K562 (cell line): Measurements from ENCODE around the gene AGAP6. TPM values are rescaled to one million over a fixed set of nuclear protein-coding genes. Genes with fewer than 3 reads are reported as not detected.
"Not testable (repeated sequence)": the region's sequence is repeated elsewhere in the genome, so short reads cannot be mapped to it uniquely, and the experiment has no call there.

Experiments
- ATAC-seq: fragments of 200-7000 bp; cut with Tn5 transposase; 3 replicates; pipeline ENCODE4 v1.9.1; 2020; ENCODE audit warnings: moderate library complexity
- Bru-seq: library from RNA; stranded (reverse); fragments of 400-500 nt; gene quantifications from one replicate; lab custom pipeline; 2021; lab: Mats Ljungman, UMichigan
- BruChase-seq, 2 experiments: library from RNA; stranded (reverse); fragments of 400-500 nt; gene quantifications; one replicate each; lab custom pipeline; 2021; lab: Mats Ljungman, UMichigan
- BruUV-seq: library from RNA; stranded (reverse); fragments of 400-500 nt; replicated peaks from 2 replicates; lab custom pipeline; 2021; lab: Mats Ljungman, UMichigan
- CTCF ChIA-PET: fragments of 300-600 bp; formaldehyde crosslinking; extraction: SDS; loops from one replicate; lab custom pipeline; 2021; ENCODE audit warnings: low intra/inter-chr PET ratio; lab: Yijun Ruan, JAX
- POLR2A ChIA-PET: fragments of 300-600, 350-650 bp; sonication (Branson Sonifier 250); formaldehyde crosslinking; extraction: SDS; loops from one replicate; lab custom pipeline; 2021; ENCODE audit warnings: antibody characterized with exemption, inconsistent platforms; lab: Yijun Ruan, JAX
- DNase-seq, 4 experiments: peaks; one replicate each; pipeline versions ENCODE4 v3.0.0 to v3.0.0-alpha.2; 2011 to 2018; ENCODE audit warnings: low spot score in 3 of 4, mixed read lengths in 3 of 4; ENCODE audit errors: extremely low read depth in 1 of 4
- FAIRE-seq: peaks from 2 replicates; lab custom pipeline; 2011; peaks lifted over from hg19 to GRCh38; lab: Jason Lieb, UNC
- H2AFZ ChIP-seq: 2 replicates; pipeline ENCODE4 v1.6.0; 2011; ENCODE audit warnings: low read depth, low read length, control low read depth, inconsistent platforms
- H3K27ac ChIP-seq: fragments of 200-600 bp; 3 replicates; pipeline ENCODE4 v1.8.0; 2011; ENCODE audit warnings: low read depth, mild to moderate bottlenecking, control low read depth, inconsistent platforms, low read length, moderate library complexity, mixed read lengths; ENCODE audit errors: extremely low read depth
- H3K27me3 ChIP-seq, 2 experiments: fragments of 300-600 bp in 1 of 2; 2 replicates in 1 of 2; 3 replicates in 1 of 2; pipeline versions ENCODE4 v1.6.0 to v1.8.0; 2011; ENCODE audit warnings: inconsistent platforms in 2 of 2, low read length in 2 of 2, mild to moderate bottlenecking in 1 of 2, mixed read lengths in 1 of 2, moderate library complexity in 1 of 2; ENCODE audit not compliant: control insufficient read depth in 2 of 2, insufficient read depth in 2 of 2
- H3K36me3 ChIP-seq: fragments of 300-600 bp; 3 replicates; pipeline ENCODE4 v1.8.0; 2011; ENCODE audit warnings: mild to moderate bottlenecking, low read length, inconsistent platforms; ENCODE audit not compliant: control insufficient read depth, insufficient read depth
- H3K4me1 ChIP-seq, 2 experiments: fragments of 200-600 bp in 1 of 2; replicated peaks in 1 of 2; 2 replicates in 1 of 2; 3 replicates in 1 of 2; pipeline versions ENCODE4 v1.5.1 to v1.8.0; 2011; ENCODE audit warnings: inconsistent platforms in 2 of 2, low read length in 2 of 2, mild to moderate bottlenecking in 1 of 2, mixed read lengths in 1 of 2, moderate library complexity in 1 of 2; ENCODE audit not compliant: control insufficient read depth in 2 of 2, insufficient read depth in 2 of 2
- H3K4me2 ChIP-seq: 2 replicates; pipeline ENCODE4 v1.6.1; 2011; ENCODE audit warnings: low read length, control low read depth, inconsistent platforms, mixed read lengths; ENCODE audit not compliant: insufficient read depth
- H3K4me3 ChIP-seq: fragments of 200-600 bp; sonication (generic), shearing (Covaris generic); 2 replicates; pipeline ENCODE4 v1.5.1; 2016; ENCODE audit warnings: control low read depth, inconsistent platforms
- H3K79me2 ChIP-seq: fragments of 200-600 bp; 3 replicates; pipeline ENCODE4 v1.8.0; 2011; ENCODE audit warnings: low read length, inconsistent platforms; ENCODE audit not compliant: control insufficient read depth, insufficient read depth
- H3K9ac ChIP-seq, 2 experiments: 2 replicates each; pipeline versions ENCODE4 v1.6.0 to v1.6.1; 2011; ENCODE audit warnings: low read depth in 2 of 2, low read length in 2 of 2, control low read depth in 1 of 2, inconsistent platforms in 1 of 2, mild to moderate bottlenecking in 1 of 2, mixed read lengths in 1 of 2; ENCODE audit not compliant: insufficient read depth in 1 of 2
- H3K9me1 ChIP-seq: one replicate; pipeline ENCODE4 v1.6.0; 2011; ENCODE audit warnings: inconsistent platforms, mild to moderate bottlenecking, low read length, moderate library complexity; ENCODE audit not compliant: control insufficient read depth, insufficient read depth
- H3K9me3 ChIP-seq: replicated peaks from 2 replicates; pipeline ENCODE4 v1.5.1; 2011; ENCODE audit warnings: low read depth, low read length, inconsistent platforms; ENCODE audit not compliant: control insufficient read depth, insufficient read depth
- H4K20me1 ChIP-seq: replicated peaks from 2 replicates; pipeline ENCODE4 v1.6.1; 2011; ENCODE audit warnings: low read length, inconsistent platforms, mixed read lengths; ENCODE audit not compliant: control insufficient read depth, insufficient read depth
- WGBS: fragments of 100-300 bp; shearing (Covaris generic); methylation state at CpG from one replicate; pipeline ENCODE4 v1.1.6; 2016; ENCODE audit warnings: low coverage, mixed read lengths; ENCODE audit not compliant: insufficient coverage; ENCODE audit errors: missing lambda C conversion rate; 5-methylcytosine and 5-hydroxymethylcytosine counted together
- in situ Hi-C: fragments of 300-500 bp; cut with MboI; formaldehyde crosslinking; loops from 4 replicates; pipeline ENCODE4 v1.15.0; 2018; ENCODE audit warnings: inconsistent platforms, mixed read lengths
- intact Hi-C: fragments of 100-400 bp; cut with micrococcal nuclease; formaldehyde crosslinking; loops from 2 replicates; pipeline ENCODE4 v1.14.2; 2022
- long read RNA-seq, 3 experiments: library from polyadenylated mRNA in 2 of 3; library from RNA in 1 of 3; unstranded in 2 of 3; stranded (forward) in 1 of 3; transcript quantifications; one replicate each; pipeline ENCODE4 v2.0.0, GENCODE V29; 2019 to 2022
- polyA minus RNA-seq, 3 experiments: library from RNA; depleted of rRNA, polyadenylated mRNA; stranded (reverse); fragments of >200 nt; gene quantifications; 2 replicates each; pipeline ENCODE4 v1.2.3, GENCODE V29; 2011
- polyA plus RNA-seq, 8 experiments: library from polyadenylated mRNA; depleted of rRNA in 4 of 8; stranded (reverse) in 5 of 8; unstranded in 3 of 8; fragments of >200 nt; fragmentation: Nextera tagmentation in 2 of 8; fragmentation: Illumina TruSeq in 1 of 8; extraction: Ambion mirVana in 2 of 8; extraction: Trizol in 1 of 8; gene quantifications; 2 replicates each; pipeline versions ENCODE4 v1.2.1 to v1.2.3, GENCODE V29; 2011 to 2014; ENCODE audit warnings: inconsistent platforms in 1 of 8, missing spikeins in 1 of 8
- total RNA-seq, 7 experiments: library from RNA; depleted of rRNA in 6 of 7; stranded (reverse); fragments of >200 nt in 6 of 7; fragmentation: Illumina TruSeq in 2 of 7; extraction: Trizol in 2 of 7; gene quantifications; 2 replicates each; pipeline versions ENCODE4 v1.2.1 to v1.2.3, GENCODE V29; 2011 to 2021; ENCODE audit warnings: low replicate concordance in 1 of 7

The AGAP6 gene
- total RNA-seq (2011; cell fraction: chromatin; rRNA removed; ENCODE audit: low replicate concordance), result 67.2 and 94.4 TPM in 2 replicates
- 42.4 and 48.8 TPM in 2 replicates for total RNA-seq (2011; cell fraction: nucleolus; rRNA removed)
- total RNA-seq (2011; cell fraction: nucleoplasm; rRNA removed), result 49.4 and 53.1 TPM in 2 replicates
- 17.8 and 19.3 TPM in 2 replicates for total RNA-seq (2014; rRNA removed)
- total RNA-seq (2014; rRNA removed; fragmentation: Illumina TruSeq; extraction: Trizol), result 15.2 and 16.9 TPM in 2 replicates
- total RNA-seq (2015; rRNA removed; fragmentation: Illumina TruSeq; extraction: Trizol), result 18.3 and 18.4 TPM in 2 replicates
- 22.3 and 23.3 TPM in 2 replicates for total RNA-seq (2021)
- polyA plus RNA-seq (2011; rRNA removed), result 46.8 and 53.3 TPM in 2 replicates
- 20.5 and 23.4 TPM in 2 replicates for polyA plus RNA-seq (2011; cell fraction: cytosol; rRNA removed)
- 275 and 319 TPM in 2 replicates for polyA plus RNA-seq (2011; cell fraction: nucleus; rRNA removed)
- 21.4 and 26.7 TPM in 2 replicates for polyA plus RNA-seq (2012)
- 29.8 and 36.4 TPM in 2 replicates for polyA plus RNA-seq (2014; fragmentation: Illumina TruSeq; extraction: Trizol)
- polyA plus RNA-seq (2014; fragmentation: Nextera tagmentation; extraction: Ambion mirVana), result 1 to 10 TPM; 1.0 to 4.3 TPM
- polyA plus RNA-seq (2014; rRNA removed), result 43.8 and 45.8 TPM in 2 replicates
- polyA minus RNA-seq (2011; rRNA and poly(A)+ RNA removed), result 7.7 and 8.9 TPM in 2 replicates
- 2.2 and 4.1 TPM in 2 replicates for polyA minus RNA-seq (2011; cell fraction: cytosol; rRNA and poly(A)+ RNA removed)
- 17.6 and 20.5 TPM in 2 replicates for polyA minus RNA-seq (2011; cell fraction: nucleus; rRNA and poly(A)+ RNA removed)
- Bru-seq, nascent RNA, result percentile 87 among the genes with signal in this experiment
- BruChase-seq, experiment 1, labeled RNA remaining after a 2-hour chase, result percentile 93 among the genes with signal in this experiment
- percentile 92 among the genes with signal in this experiment for BruChase-seq, experiment 2, labeled RNA remaining after a 6-hour chase
- long read RNA-seq, experiment 1, transcript AGAP6-202 (8 exons, 2,372 nt), result major isoform, 5 of 47 reads
- long read RNA-seq, experiment 1, partial matches to known transcripts, result 10 of 47 reads
- long read RNA-seq, experiment 1, other reads (novel, unspliced or antisense), result 32 of 47 reads
- long read RNA-seq, experiment 2, partial matches to known transcripts, result 3 of 8 reads
- long read RNA-seq, experiment 2, other reads (novel, unspliced or antisense), result 4 of 8 reads
- long read RNA-seq, experiment 3, partial matches to known transcripts, result 0 of 8 reads
- long read RNA-seq, experiment 3, other reads (novel, unspliced or antisense), result 8 of 8 reads

DNA sequence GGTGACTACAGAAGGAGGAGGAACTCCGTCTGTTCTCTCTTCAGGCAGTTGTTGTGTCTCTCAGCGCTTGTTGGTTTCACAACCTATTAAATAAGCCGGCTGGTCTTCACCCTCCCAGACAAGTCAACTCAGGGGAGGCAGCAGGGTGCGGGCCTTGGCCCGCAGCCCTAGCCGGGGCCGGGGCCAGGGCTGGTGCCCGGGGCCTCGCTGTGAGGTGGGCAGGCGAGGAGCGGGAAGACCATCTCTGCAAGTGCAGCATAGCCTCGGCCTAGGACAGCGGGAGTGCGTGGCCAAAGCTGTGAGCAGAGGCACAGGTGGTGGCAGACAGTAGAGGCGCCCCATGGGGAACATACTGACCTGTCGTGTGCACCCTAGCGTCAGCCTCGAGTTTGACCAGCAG lies at the start of gene AGAP6:
Gene AGAP6 (plus strand): TSS at position 31 of the 400 bp plus-strand sequence. CDS start 310 bp downstream, at position 341.
- H3K27ac ChIP-seq, H3K9me1 ChIP-seq, CTCF ChIA-PET, H2AFZ ChIP-seq, POLR2A ChIA-PET, H3K4me2 ChIP-seq, H3K9ac ChIP-seq, ATAC-seq, intact Hi-C loops, FAIRE-seq, H3K4me1 ChIP-seq, in situ Hi-C loops, H3K79me2 ChIP-seq, DNase-seq, H3K4me3 ChIP-seq, H4K20me1 ChIP-seq, BruUV-seq, H3K27me3 ChIP-seq, H3K9me3 ChIP-seq: not testable (repeated sequence)
- H3K36me3 ChIP-seq, result peaks cover 17% of the 10 kb centered on the region; the same call in 1 of the 3 replicates
- 86% methylated on average over 11 of the region's 18 CpGs for WGBS
